HepG2 (cell line): ENCODE data around the gene GRAMD1A. TPM values are rescaled to one million over a fixed set of nuclear protein-coding genes. Genes with fewer than 3 reads are reported as not detected.

Source experiments
- IKZF4 ChIP-seq: sonication (generic); formaldehyde crosslinking; IDR thresholded peaks from 2 replicates; pipeline ENCODE4 v1.5.1; 2020; ENCODE audit warnings: borderline replicate concordance, mild to moderate bottlenecking, low read depth, missing genetic modification reagents; ENCODE audit errors: not compliant biosample characterization
- NR1H2 ChIP-seq: sonication (generic); formaldehyde crosslinking; IDR thresholded peaks from 2 replicates; pipeline ENCODE4 v1.8.1; 2022; ENCODE audit warnings: low read depth, missing genetic modification reagents, borderline replicate concordance
- TCF7L2 ChIP-seq: IDR thresholded peaks from 2 replicates; pipeline ENCODE4 v1.6.1; 2011; ENCODE audit warnings: mild to moderate bottlenecking, low read depth, low read length, moderate library complexity
- ZFP36 ChIP-seq: fragments of 150-350 bp; IDR thresholded peaks from 2 replicates; pipeline ENCODE4 v1.6.1; 2018; ENCODE audit warnings: borderline replicate concordance, low read length, low read depth; ENCODE audit not compliant: partially characterized antibody
- ZKSCAN8 ChIP-seq: IDR thresholded peaks from 2 replicates; pipeline ENCODE4 v1.6.1; 2016; ENCODE audit warnings: borderline replicate concordance, missing genetic modification reagents, missing compliant biosample characterization
- ZNF256 ChIP-seq: sonication (generic); formaldehyde crosslinking; conservative IDR thresholded peaks from 2 replicates; pipeline ENCODE4 v1.4.0; 2020; ENCODE audit warnings: missing genetic modification reagents
- polyA plus RNA-seq, 8 experiments: library from polyadenylated mRNA; depleted of rRNA in 3 of 8; stranded (reverse) in 7 of 8; unstranded in 1 of 8; fragments of >200 nt; fragmentation: Illumina TruSeq in 4 of 8; extraction: Trizol in 4 of 8; gene quantifications; 2 replicates each; pipeline versions ENCODE4 v1.2.1 to v1.2.3, GENCODE V29; 2011 to 2016; ENCODE audit warnings: low read depth in 4 of 8, missing spikeins in 1 of 8, mixed read lengths in 1 of 8; ENCODE audit not compliant: insufficient read depth in 1 of 8
- total RNA-seq, 5 experiments: library from RNA; depleted of rRNA; stranded (reverse); fragments of >200 nt; fragmentation: Illumina TruSeq; extraction: Trizol; gene quantifications; 2 replicates each; pipeline ENCODE4 v1.2.3, GENCODE V29; 2016; ENCODE audit warnings: low read depth in 1 of 5
- TF ChIP-seq, protein P1 (sequence below): sonication (generic); formaldehyde crosslinking; IDR thresholded peaks from 2 replicates; pipeline ENCODE4 v1.4.0; 2020; ENCODE audit warnings: missing genetic modification reagents, mild to moderate bottlenecking, borderline replicate concordance
- TF ChIP-seq, protein P2 (sequence below): sonication (generic); formaldehyde crosslinking; IDR thresholded peaks from 2 replicates; pipeline ENCODE4 v1.4.0; 2020; ENCODE audit warnings: missing genetic modification reagents
- TF ChIP-seq, protein P3 (sequence below): sonication (generic); formaldehyde crosslinking; IDR thresholded peaks from 2 replicates; pipeline ENCODE4 v1.4.0; 2020; ENCODE audit warnings: mild to moderate bottlenecking, missing genetic modification reagents, borderline replicate concordance
- TF ChIP-seq, protein P4 (sequence below): IDR thresholded peaks from 2 replicates; pipeline ENCODE4 v1.4.0; 2020; ENCODE audit warnings: mild to moderate bottlenecking, missing genetic modification reagents
- TF ChIP-seq, protein P5 (sequence below): sonication (generic); formaldehyde crosslinking; IDR thresholded peaks from 2 replicates; pipeline ENCODE4 v1.4.0; 2020; ENCODE audit warnings: mild to moderate bottlenecking, missing genetic modification reagents

GRAMD1A gene
- total and polyA plus RNA-seq, 2 of the 13 experiments (the other 11 are each of a cell fraction or from before 2014, with no cell fraction given), result 14.7 to 181 TPM

DNA sequence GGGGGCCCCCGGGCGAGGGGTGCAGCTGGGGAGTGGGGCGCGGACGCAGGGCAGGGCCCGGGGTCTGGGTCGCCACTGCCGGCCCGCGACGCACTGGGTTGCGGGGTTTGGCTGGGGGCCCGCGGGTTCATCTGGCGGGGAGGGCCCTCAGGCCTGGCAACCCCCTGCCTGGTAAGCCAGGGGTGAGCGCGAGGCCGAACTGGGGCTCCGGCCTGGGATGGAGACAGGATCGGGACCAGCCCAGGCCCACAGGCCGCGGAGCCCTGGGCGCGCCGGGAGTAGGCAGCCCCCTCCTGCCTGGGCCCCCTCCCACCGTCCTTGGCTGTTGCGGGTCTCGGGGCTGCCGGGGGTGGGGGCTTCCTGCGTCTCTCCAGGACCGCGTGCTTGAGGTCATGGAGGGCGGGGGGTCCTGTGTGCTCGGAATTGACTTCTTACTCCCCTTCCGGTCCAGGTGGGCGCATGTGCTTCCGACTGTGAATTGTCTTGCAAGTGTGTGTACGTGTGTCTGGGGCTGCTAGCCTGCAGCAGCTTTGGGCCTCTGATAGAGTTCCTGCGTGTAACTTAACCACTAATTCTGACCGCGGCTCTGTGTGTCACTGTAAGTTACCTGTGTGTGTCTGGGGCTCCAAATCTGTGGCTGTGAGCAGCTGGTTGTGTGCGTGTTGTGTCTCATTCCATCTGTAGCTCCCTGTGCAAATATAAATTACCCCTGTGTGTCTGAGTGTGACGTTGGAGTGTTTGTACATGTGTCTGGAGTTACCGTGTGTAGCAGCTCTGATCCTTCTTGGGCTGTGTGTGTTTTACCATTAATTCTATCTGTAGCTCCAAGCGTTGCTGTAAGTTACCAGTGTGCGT, 751 bp downstream of the GRAMD1A start (continued):
- TF ChIP-seq, protein P1, sequence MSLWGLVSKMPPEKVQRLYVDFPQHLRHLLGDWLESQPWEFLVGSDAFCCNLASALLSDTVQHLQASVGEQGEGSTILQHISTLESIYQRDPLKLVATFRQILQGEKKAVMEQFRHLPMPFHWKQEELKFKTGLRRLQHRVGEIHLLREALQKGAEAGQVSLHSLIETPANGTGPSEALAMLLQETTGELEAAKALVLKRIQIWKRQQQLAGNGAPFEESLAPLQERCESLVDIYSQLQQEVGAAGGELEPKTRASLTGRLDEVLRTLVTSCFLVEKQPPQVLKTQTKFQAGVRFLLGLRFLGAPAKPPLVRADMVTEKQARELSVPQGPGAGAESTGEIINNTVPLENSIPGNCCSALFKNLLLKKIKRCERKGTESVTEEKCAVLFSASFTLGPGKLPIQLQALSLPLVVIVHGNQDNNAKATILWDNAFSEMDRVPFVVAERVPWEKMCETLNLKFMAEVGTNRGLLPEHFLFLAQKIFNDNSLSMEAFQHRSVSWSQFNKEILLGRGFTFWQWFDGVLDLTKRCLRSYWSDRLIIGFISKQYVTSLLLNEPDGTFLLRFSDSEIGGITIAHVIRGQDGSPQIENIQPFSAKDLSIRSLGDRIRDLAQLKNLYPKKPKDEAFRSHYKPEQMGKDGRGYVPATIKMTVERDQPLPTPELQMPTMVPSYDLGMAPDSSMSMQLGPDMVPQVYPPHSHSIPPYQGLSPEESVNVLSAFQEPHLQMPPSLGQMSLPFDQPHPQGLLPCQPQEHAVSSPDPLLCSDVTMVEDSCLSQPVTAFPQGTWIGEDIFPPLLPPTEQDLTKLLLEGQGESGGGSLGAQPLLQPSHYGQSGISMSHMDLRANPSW, result no peak
- TF ChIP-seq ZKSCAN8, result no peak
- TF ChIP-seq, protein P2, sequence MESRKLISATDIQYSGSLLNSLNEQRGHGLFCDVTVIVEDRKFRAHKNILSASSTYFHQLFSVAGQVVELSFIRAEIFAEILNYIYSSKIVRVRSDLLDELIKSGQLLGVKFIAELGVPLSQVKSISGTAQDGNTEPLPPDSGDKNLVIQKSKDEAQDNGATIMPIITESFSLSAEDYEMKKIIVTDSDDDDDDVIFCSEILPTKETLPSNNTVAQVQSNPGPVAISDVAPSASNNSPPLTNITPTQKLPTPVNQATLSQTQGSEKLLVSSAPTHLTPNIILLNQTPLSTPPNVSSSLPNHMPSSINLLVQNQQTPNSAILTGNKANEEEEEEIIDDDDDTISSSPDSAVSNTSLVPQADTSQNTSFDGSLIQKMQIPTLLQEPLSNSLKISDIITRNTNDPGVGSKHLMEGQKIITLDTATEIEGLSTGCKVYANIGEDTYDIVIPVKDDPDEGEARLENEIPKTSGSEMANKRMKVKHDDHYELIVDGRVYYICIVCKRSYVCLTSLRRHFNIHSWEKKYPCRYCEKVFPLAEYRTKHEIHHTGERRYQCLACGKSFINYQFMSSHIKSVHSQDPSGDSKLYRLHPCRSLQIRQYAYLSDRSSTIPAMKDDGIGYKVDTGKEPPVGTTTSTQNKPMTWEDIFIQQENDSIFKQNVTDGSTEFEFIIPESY (CRISPR knock-in tag), result no peak
- no peak for TF ChIP-seq ZNF256
- TF ChIP-seq, protein P3, sequence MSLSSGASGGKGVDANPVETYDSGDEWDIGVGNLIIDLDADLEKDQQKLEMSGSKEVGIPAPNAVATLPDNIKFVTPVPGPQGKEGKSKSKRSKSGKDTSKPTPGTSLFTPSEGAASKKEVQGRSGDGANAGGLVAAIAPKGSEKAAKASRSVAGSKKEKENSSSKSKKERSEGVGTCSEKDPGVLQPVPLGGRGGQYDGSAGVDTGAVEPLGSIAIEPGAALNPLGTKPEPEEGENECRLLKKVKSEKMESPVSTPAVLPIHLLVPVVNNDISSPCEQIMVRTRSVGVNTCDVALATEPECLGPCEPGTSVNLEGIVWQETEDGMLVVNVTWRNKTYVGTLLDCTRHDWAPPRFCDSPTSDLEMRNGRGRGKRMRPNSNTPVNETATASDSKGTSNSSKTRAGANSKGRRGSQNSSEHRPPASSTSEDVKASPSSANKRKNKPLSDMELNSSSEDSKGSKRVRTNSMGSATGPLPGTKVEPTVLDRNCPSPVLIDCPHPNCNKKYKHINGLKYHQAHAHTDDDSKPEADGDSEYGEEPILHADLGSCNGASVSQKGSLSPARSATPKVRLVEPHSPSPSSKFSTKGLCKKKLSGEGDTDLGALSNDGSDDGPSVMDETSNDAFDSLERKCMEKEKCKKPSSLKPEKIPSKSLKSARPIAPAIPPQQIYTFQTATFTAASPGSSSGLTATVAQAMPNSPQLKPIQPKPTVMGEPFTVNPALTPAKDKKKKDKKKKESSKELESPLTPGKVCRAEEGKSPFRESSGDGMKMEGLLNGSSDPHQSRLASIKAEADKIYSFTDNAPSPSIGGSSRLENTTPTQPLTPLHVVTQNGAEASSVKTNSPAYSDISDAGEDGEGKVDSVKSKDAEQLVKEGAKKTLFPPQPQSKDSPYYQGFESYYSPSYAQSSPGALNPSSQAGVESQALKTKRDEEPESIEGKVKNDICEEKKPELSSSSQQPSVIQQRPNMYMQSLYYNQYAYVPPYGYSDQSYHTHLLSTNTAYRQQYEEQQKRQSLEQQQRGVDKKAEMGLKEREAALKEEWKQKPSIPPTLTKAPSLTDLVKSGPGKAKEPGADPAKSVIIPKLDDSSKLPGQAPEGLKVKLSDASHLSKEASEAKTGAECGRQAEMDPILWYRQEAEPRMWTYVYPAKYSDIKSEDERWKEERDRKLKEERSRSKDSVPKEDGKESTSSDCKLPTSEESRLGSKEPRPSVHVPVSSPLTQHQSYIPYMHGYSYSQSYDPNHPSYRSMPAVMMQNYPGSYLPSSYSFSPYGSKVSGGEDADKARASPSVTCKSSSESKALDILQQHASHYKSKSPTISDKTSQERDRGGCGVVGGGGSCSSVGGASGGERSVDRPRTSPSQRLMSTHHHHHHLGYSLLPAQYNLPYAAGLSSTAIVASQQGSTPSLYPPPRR (CRISPR knock-in tag), result peak; percentile 44; the same call in 1 of the 2 replicates
- TF ChIP-seq, protein P4, sequence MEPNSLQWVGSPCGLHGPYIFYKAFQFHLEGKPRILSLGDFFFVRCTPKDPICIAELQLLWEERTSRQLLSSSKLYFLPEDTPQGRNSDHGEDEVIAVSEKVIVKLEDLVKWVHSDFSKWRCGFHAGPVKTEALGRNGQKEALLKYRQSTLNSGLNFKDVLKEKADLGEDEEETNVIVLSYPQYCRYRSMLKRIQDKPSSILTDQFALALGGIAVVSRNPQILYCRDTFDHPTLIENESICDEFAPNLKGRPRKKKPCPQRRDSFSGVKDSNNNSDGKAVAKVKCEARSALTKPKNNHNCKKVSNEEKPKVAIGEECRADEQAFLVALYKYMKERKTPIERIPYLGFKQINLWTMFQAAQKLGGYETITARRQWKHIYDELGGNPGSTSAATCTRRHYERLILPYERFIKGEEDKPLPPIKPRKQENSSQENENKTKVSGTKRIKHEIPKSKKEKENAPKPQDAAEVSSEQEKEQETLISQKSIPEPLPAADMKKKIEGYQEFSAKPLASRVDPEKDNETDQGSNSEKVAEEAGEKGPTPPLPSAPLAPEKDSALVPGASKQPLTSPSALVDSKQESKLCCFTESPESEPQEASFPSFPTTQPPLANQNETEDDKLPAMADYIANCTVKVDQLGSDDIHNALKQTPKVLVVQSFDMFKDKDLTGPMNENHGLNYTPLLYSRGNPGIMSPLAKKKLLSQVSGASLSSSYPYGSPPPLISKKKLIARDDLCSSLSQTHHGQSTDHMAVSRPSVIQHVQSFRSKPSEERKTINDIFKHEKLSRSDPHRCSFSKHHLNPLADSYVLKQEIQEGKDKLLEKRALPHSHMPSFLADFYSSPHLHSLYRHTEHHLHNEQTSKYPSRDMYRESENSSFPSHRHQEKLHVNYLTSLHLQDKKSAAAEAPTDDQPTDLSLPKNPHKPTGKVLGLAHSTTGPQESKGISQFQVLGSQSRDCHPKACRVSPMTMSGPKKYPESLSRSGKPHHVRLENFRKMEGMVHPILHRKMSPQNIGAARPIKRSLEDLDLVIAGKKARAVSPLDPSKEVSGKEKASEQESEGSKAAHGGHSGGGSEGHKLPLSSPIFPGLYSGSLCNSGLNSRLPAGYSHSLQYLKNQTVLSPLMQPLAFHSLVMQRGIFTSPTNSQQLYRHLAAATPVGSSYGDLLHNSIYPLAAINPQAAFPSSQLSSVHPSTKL (CRISPR knock-in tag), result 0 out of 2 replicates have a peak, but pooled peaks have one; percentile 12
- TF ChIP-seq ZFP36, result no peak
- TF ChIP-seq NR1H2 (CRISPR knock-in tag), result no peak
- no peak for TF ChIP-seq TCF7L2
- TF ChIP-seq, protein P5, sequence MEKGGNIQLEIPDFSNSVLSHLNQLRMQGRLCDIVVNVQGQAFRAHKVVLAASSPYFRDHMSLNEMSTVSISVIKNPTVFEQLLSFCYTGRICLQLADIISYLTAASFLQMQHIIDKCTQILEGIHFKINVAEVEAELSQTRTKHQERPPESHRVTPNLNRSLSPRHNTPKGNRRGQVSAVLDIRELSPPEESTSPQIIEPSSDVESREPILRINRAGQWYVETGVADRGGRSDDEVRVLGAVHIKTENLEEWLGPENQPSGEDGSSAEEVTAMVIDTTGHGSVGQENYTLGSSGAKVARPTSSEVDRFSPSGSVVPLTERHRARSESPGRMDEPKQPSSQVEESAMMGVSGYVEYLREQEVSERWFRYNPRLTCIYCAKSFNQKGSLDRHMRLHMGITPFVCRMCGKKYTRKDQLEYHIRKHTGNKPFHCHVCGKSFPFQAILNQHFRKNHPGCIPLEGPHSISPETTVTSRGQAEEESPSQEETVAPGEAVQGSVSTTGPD (CRISPR knock-in tag), result no peak
- no peak for TF ChIP-seq IKZF4 (CRISPR knock-in tag)
